OCI-LY7 (cell line): ENCODE measurements around the gene ZNF416. TPM values are rescaled to one million over a fixed set of nuclear protein-coding genes. Genes with fewer than 3 reads are reported as not detected.
A peak's percentile ranks its signal among the peaks of the same experiment; 100 is the strongest.

Source experiments
- BruUV-seq: library from RNA; stranded (reverse); fragments of 400-500 nt; replicated peaks from 2 replicates; lab custom pipeline; 2021; lab: Mats Ljungman, UMichigan
- CTCF ChIA-PET: fragments of 300-600 bp; sonication (Branson Sonifier 250); formaldehyde crosslinking; loops from one replicate; lab custom pipeline; 2022; ENCODE audit warnings: antibody characterized with exemption; ENCODE audit not compliant: unreplicated experiment; lab: Charles Lee
- POLR2A ChIA-PET: fragments of 300-600 bp; sonication (Branson Sonifier 250); formaldehyde crosslinking; loops from one replicate; lab custom pipeline; 2022; ENCODE audit warnings: antibody characterized with exemption; lab: Charles Lee
- DNase-seq: peaks from one replicate; pipeline ENCODE4 v3.0.0-alpha.2; 2015; ENCODE audit warnings: low spot score
- H2AFZ ChIP-seq: fragments of 200-600 bp; sonication (generic), shearing (Covaris generic); 2 replicates; pipeline ENCODE4 v1.6.1; 2014; ENCODE audit warnings: mild to moderate bottlenecking, antibody characterized with exemption, low read length, moderate library complexity
- H3K27ac ChIP-seq: fragments of 200-600 bp; sonication (generic); 2 replicates; pipeline ENCODE4 v1.5.1; 2014; ENCODE audit warnings: mixed run types, low read depth, mild to moderate bottlenecking, moderate library complexity, low read length, inconsistent platforms; ENCODE audit not compliant: poor library complexity, severe bottlenecking
- H3K36me3 ChIP-seq: fragments of 200-600 bp; sonication (generic); 2 replicates; pipeline ENCODE4 v1.6.1; 2014; ENCODE audit warnings: mild to moderate bottlenecking, antibody characterized with exemption, low read length, moderate library complexity, mixed read lengths; ENCODE audit not compliant: insufficient read depth
- H3K4me1 ChIP-seq: fragments of 200-600 bp; sonication (generic); 2 replicates; pipeline ENCODE4 v1.5.1; 2014; ENCODE audit warnings: mild to moderate bottlenecking, low read length; ENCODE audit not compliant: insufficient read depth, poor library complexity, severe bottlenecking
- H3K4me2 ChIP-seq: fragments of 200-600 bp; sonication (generic); 2 replicates; pipeline ENCODE4 v1.6.1; 2014; ENCODE audit warnings: mild to moderate bottlenecking, low read length
- H3K4me3 ChIP-seq: fragments of 200-600 bp; sonication (generic); 2 replicates; pipeline ENCODE4 v1.5.1; 2014; ENCODE audit warnings: mild to moderate bottlenecking, low read depth, low read length; ENCODE audit not compliant: poor library complexity, severe bottlenecking
- H3K79me2 ChIP-seq: fragments of 200-600 bp; sonication (generic); 2 replicates; pipeline ENCODE4 v1.6.1; 2016; ENCODE audit warnings: low read depth, mild to moderate bottlenecking, low read length, moderate library complexity, mixed read lengths; ENCODE audit not compliant: insufficient read depth
- H3K9me2 ChIP-seq: fragments of 200-600 bp; sonication (generic); 2 replicates; pipeline ENCODE4 v1.6.1; 2016; ENCODE audit warnings: mild to moderate bottlenecking, low read length, mixed read lengths; ENCODE audit not compliant: insufficient read depth
- H3K9me3 ChIP-seq: fragments of 200-600 bp; sonication (generic); 2 replicates; pipeline ENCODE4 v1.6.1; 2014; ENCODE audit warnings: mild to moderate bottlenecking, mixed run types, low read length, mixed read lengths
- H4K20me1 ChIP-seq: fragments of 200-600 bp; sonication (generic); 2 replicates; pipeline ENCODE4 v1.6.1; 2014; ENCODE audit warnings: mild to moderate bottlenecking, antibody characterized with exemption, low read length, moderate library complexity, mixed read lengths; ENCODE audit not compliant: insufficient read depth
- CTCF ChIP-seq: fragments of 200-600 bp; sonication (generic); conservative IDR thresholded peaks from 2 replicates; pipeline ENCODE4 v1.5.1; 2014; ENCODE audit warnings: mild to moderate bottlenecking, antibody characterized with exemption, low read length, moderate library complexity, mixed read lengths
- EZH2phosphoT487 ChIP-seq: fragments of 200-600 bp; sonication (generic); IDR thresholded peaks from 2 replicates; pipeline ENCODE4 v1.6.1; 2018; ENCODE audit warnings: low read depth, borderline replicate concordance, mild to moderate bottlenecking, mixed run types, antibody characterized with exemption, low read length, moderate library complexity, mixed read lengths
- intact Hi-C: fragments of 100-400 bp; cut with micrococcal nuclease; formaldehyde crosslinking; loops from one replicate; pipeline ENCODE4 v1.10.0; 2022; ENCODE audit not compliant: unreplicated experiment
- total RNA-seq, 2 experiments: library from RNA; depleted of rRNA in 1 of 2; stranded (reverse); fragments of >200 nt in 1 of 2; shearing (Covaris generic) in 1 of 2; gene quantifications; 2 replicates each; pipeline ENCODE4 v1.2.3, GENCODE V29; 2014 to 2022

The ZNF416 gene
- total RNA-seq, 2 experiments from 2014 or later = 3.1 to 5.0 TPM

GRCh38 chr19:57613941-57614743 lies 35.4 kb upstream of the ZNF416 start, which contains the start of gene ZNF134:
Gene ZNF134 (plus strand): TSS chr19:57614242. CDS start chr19:57619469, 5,227 bp downstream.
- Histone ChIP-seq H3K4me2 (peak within 1 kb of the TSS; percentile 77), H3K9me2 (no peaks in the 10 kb centered on the region), H4K20me1 (no peaks in the 10 kb centered on the region), H2AFZ (peak within 1 kb of the TSS; percentile 93), H3K36me3 (peaks cover 45% of the 10 kb centered on the region), H3K4me1 (peaks cover 5% of the 10 kb centered on the region), H3K27ac (no peak within 1 kb of the TSS), H3K79me2 (peaks cover 33% of the 10 kb centered on the region; the same call in 1 of the 2 replicates), H3K4me3 (peak within 1 kb of the TSS; percentile 98), H3K9me3 (peaks cover 41% of the 10 kb centered on the region)
- no TSS peak for BruUV-seq
- TF ChIP-seq CTCF (no peak), EZH2phosphoT487 (no peak)
- intact Hi-C loops = no loop called here
- ChIA-PET POLR2A (interaction anchor here (0.6 kb wide), 1 partner anchor 252 kb away, joined by 3 read pairs; no protein-coding TSS in a partner anchor), CTCF (no interaction called here)
- DNase-seq = peak; percentile 95

- H2AFZ ChIP-seq = no peak overlapping the region
- BruUV-seq = no TSS peak
- peaks cover 5% of the 10 kb centered on the region for H3K4me1 ChIP-seq
- TF ChIP-seq EZH2phosphoT487 (no peak), CTCF (no peak)
- H3K9me3 ChIP-seq = peaks cover 19% of the 10 kb centered on the region
- no peak overlapping the region for H3K4me2 ChIP-seq
- H3K4me3 ChIP-seq = no peak overlapping the region
- H3K27ac ChIP-seq = no peak overlapping the region
- no peak for DNase-seq
- H3K79me2 ChIP-seq = peaks cover 20% of the 10 kb centered on the region; the same call in 1 of the 2 replicates
- intact Hi-C loops = no loop called here
- ChIA-PET POLR2A (interaction anchor here (0.7 kb wide), 1 partner anchor 12 kb away, joined by 3 read pairs; the partner anchor contains the start of gene ZNF530), CTCF (no interaction called here)
- H3K9me2 ChIP-seq = no peaks in the 10 kb centered on the region
- H3K36me3 ChIP-seq = peaks cover 38% of the 10 kb centered on the region
- no peaks in the 10 kb centered on the region for H4K20me1 ChIP-seq
Observed at GRCh38 chr19:57611113-57611512, 32.4 kb upstream of the ZNF416 start.

- Histone ChIP-seq H3K4me3 (no peak overlapping the region), H2AFZ (no peak overlapping the region), H3K4me1 (no peaks in the 10 kb centered on the region), H3K9me3 (0 out of 2 replicates have a peak, but pooled peaks cover 3% of the 10 kb centered on the region), H3K79me2 (no peaks in the 10 kb centered on the region), H3K27ac (no peak overlapping the region), H3K4me2 (no peak overlapping the region), H3K36me3 (peaks cover 61% of the 10 kb centered on the region), H4K20me1 (no peaks in the 10 kb centered on the region), H3K9me2 (no peaks in the 10 kb centered on the region)
- intact Hi-C loops = no loop called here
- ChIA-PET CTCF (no interaction called here), POLR2A (no interaction called here)
- no TSS peak for BruUV-seq
- DNase-seq = no peak
- TF ChIP-seq EZH2phosphoT487 (no peak), CTCF (no peak)
Observed at GRCh38 chr19:57606931-57607330, 28.2 kb upstream of the ZNF416 start.
